Stimulated activated CD8-positive, alpha-beta memory T cell treated with anti-CD3 and anti-CD28 coated beads, Interleukin-7, amount 100 ng/mL, for 4 hours (primary cell): ENCODE data around the gene LINGO4.
"Not testable (repeated sequence)": the region's sequence is repeated elsewhere in the genome, so short reads cannot be mapped to it uniquely, and the experiment has no call there.

Source experiments
- DNase-seq, 2 donors: peaks; one replicate each; pipeline ENCODE4 v3.0.0-alpha.2; 2020; ENCODE audit warnings: low read depth in 2 of 2

LINGO4 gene

DNA sequence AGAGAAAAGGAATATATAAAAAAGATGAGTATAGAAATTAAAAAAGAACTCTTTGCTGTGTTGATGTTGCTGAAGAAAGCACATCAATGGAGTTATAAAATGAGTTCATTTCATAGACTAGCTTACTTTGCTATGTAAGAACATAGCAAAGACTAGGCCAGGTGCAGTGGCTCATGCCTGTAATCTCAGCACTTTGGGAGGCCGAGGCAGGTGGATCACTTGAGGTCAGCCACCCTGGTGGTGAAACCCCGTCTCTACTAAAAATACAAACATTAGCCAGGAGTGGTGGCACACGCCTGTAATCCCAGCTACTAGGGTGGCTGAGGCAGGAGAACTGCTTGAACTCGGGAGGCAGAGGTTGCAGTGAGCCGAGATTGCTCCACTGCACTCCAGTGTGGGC is 23.2 kb downstream of the LINGO4 start:
- not testable (repeated sequence) for DNase-seq

DNA sequence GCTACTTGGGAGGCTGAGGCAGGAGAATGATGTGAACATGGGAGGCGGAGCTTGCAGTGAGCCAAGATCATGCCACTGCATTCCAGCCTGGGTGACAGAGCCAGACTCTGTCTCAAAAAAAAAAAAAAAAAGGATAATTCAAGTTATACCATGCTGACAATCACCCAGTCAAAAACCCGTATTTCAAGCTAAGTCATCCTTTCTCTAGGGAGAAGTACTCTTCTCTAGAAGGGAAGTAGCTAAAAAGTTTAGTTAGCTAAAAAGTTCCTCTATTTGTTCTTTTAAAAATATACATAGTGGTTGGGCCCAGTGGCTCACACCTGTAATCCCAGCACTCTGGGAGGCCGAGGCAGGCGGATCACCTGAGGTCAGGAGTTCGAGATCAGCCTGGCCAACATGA is 24.5 kb downstream of the LINGO4 start:
- not testable (repeated sequence) for DNase-seq

DNA sequence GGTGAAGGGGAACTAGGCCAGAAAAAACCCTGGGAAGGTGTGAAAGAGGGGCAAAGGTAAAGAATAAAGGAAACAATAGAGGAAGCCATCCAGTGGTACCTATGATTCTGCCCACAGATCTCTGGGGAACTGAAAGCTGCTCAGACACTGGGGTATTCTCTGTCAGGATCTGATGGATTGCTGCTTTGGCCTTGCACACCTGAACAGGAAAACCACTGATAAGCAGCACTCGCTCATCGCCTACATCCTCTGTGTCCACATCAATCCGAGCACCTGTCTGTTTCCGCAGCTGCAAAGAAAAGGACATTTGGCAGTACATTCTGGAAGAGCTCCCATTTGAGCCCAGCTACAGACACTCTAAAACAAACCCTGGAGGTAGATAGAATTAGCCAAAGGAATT is 25.4 kb downstream of the LINGO4 start:
- no peak for DNase-seq

DNA sequence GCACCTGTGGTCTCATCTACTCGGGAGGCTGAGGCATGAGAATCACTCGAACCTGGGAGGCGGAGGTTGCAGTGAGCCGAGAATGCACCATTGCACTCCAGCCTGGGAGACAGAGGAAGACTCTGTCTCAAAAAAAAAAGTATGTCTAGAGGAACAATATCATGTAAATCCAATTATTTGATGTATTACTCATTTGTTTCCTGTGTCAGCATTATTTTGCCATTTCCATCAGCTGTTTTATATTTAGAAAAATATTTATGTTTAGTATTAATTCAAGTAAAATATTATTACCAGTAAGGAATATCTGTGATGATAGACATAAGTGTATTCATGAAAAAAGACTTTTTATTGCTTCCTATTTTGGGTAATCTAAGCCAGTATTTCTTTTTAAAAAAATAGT is 27.9 kb downstream of the LINGO4 start:
- DNase-seq: no peak

DNA sequence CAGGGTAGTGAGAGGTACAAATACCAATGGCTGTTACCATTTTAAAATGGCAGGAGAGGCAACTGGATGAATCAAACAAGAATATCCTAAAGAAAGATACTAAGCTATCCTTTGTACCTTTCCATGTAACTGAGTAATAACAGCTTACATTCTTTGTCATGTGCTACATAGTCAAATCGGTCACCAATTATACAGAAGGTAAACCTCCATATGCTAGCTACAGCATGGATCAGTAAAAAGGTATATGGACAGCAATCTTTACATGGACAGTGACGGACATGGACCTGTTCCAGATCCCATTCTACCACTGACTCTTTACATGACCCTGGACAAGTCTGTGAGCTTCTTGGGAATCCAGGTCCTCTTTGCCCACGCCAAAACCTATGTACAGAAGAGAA is 28.6 kb downstream of the LINGO4 start:
- no peak for DNase-seq

DNA sequence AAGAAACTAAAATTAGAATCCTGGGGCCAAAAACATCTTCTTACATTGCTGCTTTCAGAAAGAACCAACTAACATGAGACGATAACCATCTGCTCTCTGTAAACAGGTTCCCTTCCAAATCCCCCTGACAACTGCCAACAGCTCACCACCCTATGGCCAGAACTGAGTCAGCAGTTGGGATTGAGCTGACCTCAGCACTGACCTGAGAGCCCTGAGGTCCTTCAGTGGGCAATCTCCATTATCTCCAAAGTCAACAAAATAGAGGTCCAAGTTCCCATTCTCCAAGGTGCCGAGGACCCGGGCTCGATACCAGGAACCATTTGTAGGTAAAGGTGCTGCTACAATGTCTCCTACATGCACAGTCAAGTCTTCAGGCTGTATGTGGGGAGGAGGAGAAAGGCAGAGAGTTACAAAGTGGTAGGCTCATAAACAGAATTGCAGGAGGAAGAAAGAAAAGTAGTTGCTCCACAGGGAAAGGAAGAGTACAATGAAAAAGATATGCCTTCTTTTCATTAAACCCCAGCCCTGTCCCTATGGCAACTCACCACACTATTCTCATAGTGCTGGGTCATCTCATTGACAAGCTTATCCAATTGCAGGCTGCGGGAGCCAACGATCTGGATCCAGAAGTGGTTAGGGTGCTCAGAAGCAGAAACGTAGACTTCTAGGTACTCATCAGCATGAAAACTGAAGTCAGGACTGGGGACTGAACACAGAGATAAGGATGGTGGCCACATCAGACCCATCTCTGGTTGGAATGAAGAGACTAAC is 29.1 kb downstream of the LINGO4 start:
- DNase-seq: no peak

DNA sequence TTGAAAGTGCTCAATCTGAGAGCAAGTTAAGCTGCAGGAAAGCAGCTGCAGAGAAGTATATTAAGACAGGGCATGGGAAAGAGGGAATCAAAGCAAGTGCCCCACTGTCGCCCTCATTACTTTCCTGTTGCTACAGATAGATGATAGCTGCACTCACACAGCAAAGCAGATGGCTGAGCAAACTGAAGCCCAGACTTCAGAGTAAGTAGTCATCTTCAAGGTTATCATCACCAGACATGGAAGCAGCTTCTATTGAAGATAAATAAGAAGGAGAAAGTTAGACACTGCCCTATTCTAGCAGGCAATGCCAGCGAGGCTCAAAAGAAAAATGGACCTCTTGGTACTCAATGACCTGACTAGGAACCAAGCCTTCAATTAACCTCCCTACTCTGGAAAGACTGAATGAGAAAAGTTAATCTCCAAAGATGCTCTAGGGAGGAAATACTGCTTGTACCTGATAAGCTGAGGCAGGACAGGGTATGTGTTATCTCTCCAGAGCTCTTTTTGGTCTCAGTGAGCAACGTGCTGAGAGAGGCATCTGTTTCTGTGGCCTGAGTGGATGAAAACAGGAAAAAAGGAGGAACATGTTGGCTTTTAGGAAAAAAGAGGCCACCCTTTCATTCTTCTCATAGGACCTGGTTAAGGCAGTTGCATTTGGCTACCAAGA is 30.8 kb downstream of the LINGO4 start:
- DNase-seq: no peak

DNA sequence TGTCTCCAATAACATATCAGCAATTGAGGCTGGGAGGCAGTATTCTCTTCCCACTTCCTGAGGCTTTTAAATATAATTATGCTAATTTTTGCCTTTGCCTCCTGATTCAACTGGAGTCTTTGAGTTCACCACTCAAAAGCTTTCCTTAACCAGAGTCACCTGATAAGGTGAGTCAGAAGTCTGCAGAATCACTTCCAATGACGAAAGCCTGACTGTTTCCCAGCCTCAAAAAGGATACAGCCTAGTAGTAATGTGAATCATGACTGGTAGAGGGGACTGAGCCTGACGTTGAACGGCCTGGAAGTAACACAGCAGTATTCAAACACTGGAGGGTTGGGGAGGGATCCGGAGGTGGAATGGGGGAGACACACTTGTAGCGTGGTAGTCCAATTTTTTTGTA is 31.5 kb downstream of the LINGO4 start:
- no peak for DNase-seq

DNA sequence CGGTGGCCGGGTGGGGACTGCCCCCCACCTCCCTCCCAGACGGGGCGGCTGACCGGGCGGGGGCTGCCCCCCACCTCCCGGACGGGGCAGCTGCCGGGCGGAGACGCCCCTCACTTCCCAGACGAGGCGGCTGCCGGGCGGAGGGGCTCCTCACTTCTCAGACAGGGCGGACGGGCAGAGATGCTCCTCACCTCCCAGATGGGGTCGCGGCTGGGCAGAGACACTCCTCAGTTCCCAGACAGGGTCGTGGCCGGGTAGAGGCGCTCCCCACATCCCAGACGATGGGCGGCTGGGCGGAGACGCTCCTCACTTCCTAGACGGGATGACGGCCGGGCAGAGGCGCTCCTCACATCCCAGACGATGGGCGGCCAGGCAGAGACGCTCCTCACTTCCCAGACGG is 35.9 kb downstream of the LINGO4 start:
- DNase-seq: not testable (repeated sequence)

DNA sequence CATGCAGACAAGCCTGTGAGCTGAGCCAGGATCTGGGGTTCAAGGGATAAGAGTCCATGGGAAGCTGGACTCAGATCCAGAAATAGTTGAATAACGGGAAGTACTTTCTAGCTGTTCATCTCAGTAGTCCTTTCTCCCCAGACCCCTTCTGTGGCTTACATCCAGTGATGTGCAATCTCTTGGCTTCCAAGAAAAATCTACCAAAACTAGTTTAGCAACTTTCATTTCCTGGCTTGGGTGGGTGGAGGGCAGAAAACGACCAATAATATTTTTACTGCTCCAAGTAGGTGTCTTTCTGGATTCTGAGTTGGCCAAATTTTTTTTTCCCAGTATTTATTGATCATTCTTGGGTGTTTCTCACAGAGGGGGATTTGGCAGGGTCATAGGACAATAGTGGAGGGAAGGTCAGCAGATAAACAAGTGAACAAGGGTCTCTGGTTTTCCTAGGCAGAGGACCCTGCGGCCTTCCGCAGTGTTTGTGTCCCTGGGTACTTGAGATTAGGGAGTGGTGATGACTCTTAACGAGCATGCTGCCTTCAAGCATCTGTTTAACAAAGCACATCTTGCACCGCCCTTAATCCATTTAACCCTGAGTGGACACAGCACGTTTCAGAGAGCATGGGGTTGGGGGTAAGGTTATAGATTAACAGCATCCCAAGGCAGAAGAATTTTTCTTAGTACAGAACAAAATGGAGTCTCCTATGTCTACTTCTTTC is 36.7 kb downstream of the LINGO4 start:
- DNase-seq: not testable (repeated sequence)

DNA sequence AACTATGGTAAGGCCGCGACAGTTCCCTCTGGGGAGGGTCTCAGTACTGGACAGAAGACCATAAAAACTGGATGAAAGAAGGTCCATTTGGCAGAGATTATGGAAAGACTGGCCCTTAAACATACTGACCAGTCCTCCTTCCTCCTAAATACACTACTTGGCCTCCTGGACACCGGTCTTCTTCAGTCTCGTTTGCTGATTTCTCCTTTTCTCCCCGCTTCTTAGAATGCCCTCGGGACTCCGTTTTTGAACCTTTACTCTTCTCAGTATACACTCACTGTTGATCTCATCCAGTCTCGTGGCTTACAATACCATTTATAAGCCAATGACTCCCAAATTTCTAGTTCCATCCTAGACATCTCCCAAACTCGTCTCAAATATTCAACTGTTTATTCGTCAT is 41.2 kb downstream of the LINGO4 start:
- DNase-seq: no peak

DNA sequence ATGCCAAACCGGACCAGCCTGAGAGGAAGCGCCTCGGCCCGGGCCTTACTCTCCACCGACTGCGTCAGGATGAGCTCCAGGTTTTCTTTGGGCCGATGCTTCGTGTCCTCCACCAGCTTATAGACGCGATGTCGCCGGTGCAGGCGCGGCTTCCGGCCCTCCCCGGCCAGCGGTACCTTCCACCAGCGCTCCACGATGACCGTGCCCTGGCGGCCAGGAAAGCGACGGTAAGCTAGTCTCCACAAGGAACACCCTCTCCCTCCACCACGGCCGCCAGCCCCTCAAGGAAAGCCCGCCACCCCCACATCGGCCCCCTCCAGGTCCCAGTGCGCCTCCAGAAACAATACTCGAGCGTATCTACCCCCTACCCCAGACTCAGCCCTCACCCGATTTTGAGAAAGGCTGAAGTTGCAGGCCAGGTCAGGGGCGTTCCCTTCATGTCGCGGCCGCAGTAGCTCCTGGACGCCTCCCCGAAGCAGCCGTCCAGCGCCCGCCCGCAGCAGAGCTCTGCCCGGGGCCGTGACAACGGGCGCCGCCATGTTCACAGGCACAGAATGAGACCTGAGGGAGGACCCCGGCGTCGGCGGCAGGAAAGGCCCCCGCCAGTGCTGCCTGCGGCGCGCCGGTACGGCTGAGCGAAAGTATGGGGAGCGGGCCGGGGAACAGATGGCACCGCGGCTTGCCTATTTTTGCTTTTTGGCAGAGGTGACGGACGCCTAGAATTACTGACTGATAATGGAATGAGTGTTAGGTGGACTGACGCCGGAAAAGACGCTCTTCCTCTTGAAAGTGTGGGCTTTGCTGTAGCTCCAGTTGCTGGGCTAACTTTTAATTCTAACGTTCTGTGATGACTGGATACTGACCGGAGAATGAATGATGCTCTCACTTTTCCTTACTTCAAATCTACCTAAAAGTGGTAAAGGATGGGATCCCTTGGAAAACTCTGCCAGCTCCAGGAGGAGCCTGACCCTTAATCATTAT is 42.0 kb downstream of the LINGO4 start, which contains the start of gene MRPL9:
TSS of gene MRPL9 (minus strand) at position 556 of the 981 bp plus-strand sequence. CDS start at position 539, 17 bp downstream.
- DNase-seq: peak; percentile 61 to 77

DNA sequence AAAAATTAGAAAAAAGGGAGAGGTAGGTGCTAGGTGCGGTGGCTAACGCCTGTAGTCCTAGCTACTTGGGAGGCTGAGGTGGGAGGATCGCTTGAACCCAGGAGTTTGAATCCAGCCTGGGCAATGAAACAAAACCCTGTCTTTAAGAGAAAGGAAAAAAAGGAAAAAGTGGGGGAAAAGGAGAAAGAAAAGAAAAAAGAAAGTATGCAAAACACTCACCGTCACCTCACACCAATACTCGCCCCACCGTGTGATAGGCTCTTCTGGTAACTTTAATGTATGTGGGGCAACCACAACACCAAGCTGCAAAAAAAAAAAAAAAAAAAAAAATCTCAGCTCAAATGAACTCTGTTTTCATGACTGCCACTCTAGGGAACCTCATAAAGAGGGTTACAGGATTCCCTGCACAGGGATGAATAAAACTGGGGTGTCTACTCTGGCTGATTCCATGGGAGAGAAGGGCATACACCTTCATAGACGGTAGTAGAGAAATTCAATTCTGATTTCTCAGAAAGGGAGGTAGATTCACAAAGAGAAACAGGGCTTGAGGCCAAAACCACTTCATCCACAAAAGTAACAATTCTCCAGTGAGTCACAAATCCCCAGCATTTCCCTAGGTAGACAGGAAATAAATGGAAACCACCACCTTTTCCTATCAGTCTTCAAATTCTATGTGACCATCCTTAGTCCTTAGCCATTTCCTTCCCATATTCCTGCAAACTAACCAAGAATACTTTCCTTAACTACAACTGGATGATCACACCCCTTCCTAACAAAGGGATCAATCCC is 44.4 kb downstream of the LINGO4 start:
- no peak for DNase-seq

DNA sequence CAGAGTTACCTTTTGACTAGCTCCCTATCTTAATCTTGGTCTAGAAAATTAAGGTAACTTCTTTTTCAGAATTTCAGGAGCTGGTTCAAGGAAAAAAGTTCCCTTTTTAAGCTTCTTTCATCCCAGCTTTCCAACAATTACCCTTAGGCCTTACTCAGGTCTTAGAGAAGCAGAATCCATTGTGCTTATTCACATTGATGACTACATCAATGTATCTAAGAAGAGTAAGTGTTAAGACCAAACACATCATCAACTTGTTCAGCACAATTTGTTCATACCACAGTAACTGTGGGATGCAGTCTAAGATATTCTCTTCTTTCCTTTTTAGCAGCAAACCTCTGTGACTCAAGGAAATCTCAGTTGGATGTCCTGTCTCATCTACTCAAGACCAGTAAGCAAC is 46.0 kb downstream of the LINGO4 start:
- DNase-seq: no peak

DNA sequence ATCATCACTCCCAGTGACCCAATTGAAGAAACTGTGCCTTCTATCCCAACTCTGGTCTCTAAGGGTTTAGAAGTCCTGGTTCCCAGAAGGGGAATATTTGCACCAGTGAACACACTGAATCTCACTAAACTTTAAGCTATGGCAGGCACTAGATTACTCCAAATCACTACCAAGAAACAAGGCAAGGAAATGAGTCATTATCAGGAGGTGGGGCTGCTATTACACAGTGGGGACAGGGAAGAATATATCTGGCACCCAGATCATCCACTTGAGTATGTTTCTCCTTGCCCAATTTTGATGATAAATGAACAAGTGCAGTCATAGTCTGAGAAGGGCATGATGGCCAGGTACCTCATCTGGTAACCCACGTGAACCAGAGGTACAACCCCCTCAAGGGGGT is 48.9 kb downstream of the LINGO4 start:
- DNase-seq: no peak
